Measurements from ENCODE around the gene CAND1.

GRCh38 chr12:67220065-67220464 is 49.1 kb upstream of the CAND1 start:
- TF ChIP-seq CTCF (IDR thresholded peaks at IDR 0.05), result peak; percentile 45
- TF ChIP-seq EZH2 (IDR thresholded peaks at IDR 0.05), result no peak
